GM12875 (cell line): Measurements from ENCODE around the gene ADCY9.

Source experiments
- H3K4me3 ChIP-seq: one replicate; pipeline ENCODE4 v1.5.1; 2011; ENCODE audit warnings: low read depth, low read length, control low read depth
- TF ChIP-seq, protein P1 (sequence below): IDR thresholded peaks from 2 replicates; pipeline ENCODE4 v1.5.1; 2011; ENCODE audit warnings: low read depth, mild to moderate bottlenecking, control low read depth, inconsistent platforms, low read length, moderate library complexity, borderline replicate concordance; ENCODE audit not compliant: insufficient read depth

The ADCY9 gene

DNA sequence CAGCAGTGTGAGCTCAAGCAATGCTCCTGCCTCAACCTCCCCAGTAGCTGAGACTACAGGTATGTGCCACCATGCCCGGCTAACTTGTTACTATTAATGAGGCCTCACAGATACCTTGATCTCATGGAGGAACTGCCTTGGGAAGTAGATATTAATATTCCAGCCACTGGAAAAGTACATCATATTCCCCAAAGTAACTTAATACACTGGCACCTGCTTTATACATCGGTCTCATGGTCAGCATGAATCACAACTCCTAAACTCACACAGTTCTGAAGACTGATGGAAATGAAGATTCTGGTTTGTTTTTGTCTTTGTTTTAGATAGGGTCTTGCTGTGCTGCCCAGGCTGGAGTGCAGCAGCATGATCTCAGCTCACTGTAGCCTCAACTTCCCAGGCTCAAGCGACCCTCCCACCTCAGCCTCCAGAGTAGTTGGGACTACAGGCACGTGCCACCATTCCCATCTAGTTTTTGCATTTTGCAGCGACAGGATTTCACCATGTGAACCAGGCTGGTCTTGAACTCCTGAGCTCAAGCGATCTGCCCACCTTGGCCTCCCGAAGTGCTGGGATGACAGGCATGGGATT is 28.2 kb downstream of the ADCY9 start:
- no peak overlapping the region for H3K4me3 ChIP-seq
- TF ChIP-seq, protein P1, sequence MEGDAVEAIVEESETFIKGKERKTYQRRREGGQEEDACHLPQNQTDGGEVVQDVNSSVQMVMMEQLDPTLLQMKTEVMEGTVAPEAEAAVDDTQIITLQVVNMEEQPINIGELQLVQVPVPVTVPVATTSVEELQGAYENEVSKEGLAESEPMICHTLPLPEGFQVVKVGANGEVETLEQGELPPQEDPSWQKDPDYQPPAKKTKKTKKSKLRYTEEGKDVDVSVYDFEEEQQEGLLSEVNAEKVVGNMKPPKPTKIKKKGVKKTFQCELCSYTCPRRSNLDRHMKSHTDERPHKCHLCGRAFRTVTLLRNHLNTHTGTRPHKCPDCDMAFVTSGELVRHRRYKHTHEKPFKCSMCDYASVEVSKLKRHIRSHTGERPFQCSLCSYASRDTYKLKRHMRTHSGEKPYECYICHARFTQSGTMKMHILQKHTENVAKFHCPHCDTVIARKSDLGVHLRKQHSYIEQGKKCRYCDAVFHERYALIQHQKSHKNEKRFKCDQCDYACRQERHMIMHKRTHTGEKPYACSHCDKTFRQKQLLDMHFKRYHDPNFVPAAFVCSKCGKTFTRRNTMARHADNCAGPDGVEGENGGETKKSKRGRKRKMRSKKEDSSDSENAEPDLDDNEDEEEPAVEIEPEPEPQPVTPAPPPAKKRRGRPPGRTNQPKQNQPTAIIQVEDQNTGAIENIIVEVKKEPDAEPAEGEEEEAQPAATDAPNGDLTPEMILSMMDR = no peak

DNA sequence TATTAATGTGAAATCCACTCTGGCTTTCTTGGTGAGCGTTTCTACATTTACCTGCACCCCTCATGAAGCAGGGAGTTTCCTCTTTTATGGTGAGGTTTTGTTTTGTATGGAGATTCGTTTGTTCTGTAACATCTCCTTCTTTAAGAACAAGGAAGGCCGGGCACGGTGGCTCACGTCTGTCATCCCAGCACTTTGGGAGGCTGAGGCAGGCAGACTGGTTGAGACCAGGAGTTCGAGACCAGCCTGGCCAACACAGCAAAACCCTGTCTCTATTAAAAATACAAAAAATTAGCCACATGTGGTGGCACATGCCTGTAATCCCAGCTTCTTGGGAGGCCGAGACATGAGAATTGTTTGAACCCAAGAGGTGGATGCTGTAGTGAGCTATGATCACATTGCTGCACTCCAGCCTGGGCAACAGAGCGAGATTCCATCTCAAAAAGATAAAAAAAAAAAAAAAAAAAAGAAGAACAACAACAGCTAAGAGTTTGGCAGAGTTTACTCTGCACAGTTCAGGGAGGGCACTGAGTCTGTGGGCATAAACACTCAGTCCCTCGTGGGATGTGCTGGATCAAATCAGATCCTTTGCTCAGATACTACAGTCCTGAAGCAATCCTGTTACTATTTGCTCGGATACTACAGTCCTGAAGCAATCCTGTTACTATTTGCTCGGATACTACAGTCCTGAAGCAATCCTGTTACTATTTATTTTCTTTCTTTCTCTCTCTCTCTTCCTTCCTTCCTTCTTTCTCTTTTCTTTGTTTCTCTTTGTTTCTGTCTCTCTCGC is 28.9 kb downstream of the ADCY9 start:
- no peak overlapping the region for H3K4me3 ChIP-seq
- TF ChIP-seq, protein P1 = no peak

DNA sequence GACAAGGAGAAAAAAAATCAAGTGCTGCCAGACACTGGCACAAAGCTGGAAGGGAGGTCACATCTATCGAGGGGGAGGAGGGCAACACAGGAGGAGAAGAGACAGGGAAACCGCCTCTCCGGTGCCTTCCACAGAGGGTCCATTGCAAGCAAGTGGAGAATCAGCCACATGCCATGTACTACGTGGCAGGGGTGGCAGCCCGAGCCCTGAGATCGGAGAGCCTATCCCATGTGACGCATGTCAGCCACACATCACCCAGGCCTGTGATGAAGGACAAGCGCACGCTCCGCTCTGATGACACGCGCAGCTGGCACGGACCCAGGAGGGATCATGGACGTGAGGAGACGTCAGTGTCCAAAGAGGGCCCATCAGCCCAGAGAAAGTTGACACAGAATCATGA is 30.1 kb downstream of the ADCY9 start:
- TF ChIP-seq, protein P1 = no peak
- H3K4me3 ChIP-seq = no peak overlapping the region

DNA sequence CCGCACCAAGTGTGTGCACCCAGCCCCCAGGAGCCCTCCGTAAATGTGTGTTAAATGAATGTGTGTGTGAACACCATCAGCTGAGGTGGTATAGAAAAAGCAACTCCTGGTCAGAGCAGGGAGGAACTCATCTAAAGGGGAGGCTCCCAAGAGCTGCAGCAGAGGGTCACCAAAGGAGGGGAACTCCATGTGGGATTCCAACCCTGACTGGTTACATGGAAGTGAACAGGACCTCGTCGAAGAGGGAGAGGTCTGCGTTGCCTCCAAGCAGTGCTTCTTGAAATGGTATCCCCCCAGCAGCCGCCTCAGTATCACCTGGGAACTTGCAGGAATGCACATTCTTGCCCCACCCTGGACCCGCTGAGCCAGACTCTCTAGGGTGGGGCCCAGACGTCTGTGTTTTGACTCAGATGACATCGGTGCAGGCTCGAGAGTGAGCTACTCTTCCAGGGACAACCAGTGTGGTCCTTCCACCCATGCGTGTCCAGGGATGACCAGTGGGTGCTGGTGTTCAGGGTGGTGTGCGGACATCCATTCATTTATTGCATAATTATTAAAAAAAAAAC is 30.8 kb downstream of the ADCY9 start:
- no peak overlapping the region for H3K4me3 ChIP-seq
- TF ChIP-seq, protein P1 = no peak

DNA sequence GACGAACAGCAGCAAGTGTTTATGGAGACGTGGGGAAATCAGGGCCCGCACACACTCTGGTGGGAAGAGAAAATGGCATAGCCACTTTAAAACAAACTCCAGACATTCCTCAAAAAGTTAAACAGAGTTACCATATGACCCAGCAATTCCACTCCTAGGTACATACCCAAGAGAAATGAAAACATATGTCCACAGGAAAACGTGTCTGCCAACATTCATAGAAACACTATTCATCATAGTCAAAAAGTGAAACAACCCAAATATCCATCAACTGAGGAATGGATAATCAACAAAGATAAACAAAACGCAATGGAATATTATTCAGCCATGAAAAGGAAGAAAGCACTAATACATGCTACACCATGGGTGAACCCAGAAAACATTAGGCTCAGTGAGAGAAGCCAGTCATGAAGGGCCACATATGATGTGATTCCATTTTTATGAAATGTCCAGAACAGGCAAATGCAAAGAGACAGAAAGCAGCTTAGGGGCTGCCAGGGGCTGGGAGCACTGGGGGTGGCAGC is 32.8 kb downstream of the ADCY9 start:
- TF ChIP-seq, protein P1 = no peak
- H3K4me3 ChIP-seq = no peak overlapping the region

DNA sequence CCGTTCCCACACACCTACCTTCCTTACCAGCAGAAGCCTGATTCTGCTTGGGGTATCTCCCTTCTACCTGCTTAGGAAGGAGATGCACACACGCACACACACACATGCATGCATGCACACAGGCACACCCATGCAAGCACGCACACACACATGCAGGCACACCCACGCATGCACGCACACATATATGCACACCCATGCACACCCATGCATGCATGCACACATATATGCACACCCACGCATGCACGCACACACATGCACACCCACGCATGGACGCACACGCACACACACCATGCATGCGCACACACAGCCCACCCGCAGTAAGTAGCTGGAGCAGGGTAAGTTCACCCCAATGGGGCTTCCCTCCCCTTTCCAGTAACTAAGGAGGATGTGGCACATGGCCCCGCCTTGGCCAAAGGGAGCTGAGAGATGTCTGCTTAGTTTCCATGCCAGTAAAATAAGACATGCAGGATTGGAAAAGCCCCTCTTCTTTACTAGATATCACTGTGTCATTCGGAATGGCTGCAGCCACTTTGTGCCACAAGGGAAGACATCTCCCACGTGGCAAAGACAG is 33.7 kb downstream of the ADCY9 start:
- TF ChIP-seq, protein P1 = no peak

More for the DNA sequence above, 33.7 kb downstream of the ADCY9 start:
- H3K4me3 ChIP-seq = no peak overlapping the region
